Measurements from ENCODE around the gene SEMA4A. TPM values are rescaled to one million over a fixed set of nuclear protein-coding genes. Genes with fewer than 3 reads are reported as not detected.
A peak's percentile ranks its signal among the peaks of the same experiment; 100 is the strongest.
"Not testable (repeated sequence)": the region's sequence is repeated elsewhere in the genome, so short reads cannot be mapped to it uniquely, and the experiment has no call there.

Gene SEMA4A
- total RNA-seq, 2 donors from 2014 or later, result 3.9 to 16.6 TPM

DNA sequence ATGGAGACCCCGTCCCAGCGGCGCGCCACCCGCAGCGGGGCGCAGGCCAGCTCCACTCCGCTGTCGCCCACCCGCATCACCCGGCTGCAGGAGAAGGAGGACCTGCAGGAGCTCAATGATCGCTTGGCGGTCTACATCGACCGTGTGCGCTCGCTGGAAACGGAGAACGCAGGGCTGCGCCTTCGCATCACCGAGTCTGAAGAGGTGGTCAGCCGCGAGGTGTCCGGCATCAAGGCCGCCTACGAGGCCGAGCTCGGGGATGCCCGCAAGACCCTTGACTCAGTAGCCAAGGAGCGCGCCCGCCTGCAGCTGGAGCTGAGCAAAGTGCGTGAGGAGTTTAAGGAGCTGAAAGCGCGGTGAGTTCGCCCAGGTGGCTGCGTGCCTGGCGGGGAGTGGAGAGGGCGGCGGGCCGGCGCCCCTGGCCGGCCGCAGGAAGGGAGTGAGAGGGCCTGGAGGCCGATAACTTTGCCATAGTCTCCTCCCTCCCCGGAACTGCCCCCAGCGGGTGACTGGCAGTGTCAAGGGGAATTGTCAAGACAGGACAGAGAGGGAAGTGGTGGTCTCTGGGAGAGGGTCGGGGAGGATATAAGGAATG is 38.4 kb upstream of the SEMA4A start:
- H3K27ac Mint-ChIP-seq, result peak overlapping the region in 1 of 2 donors; percentile 74
- peak in 1 of 2 donors; percentile 7 for ATAC-seq
- H3K4me3 Mint-ChIP-seq, result peak overlapping the region; percentile 83

DNA sequence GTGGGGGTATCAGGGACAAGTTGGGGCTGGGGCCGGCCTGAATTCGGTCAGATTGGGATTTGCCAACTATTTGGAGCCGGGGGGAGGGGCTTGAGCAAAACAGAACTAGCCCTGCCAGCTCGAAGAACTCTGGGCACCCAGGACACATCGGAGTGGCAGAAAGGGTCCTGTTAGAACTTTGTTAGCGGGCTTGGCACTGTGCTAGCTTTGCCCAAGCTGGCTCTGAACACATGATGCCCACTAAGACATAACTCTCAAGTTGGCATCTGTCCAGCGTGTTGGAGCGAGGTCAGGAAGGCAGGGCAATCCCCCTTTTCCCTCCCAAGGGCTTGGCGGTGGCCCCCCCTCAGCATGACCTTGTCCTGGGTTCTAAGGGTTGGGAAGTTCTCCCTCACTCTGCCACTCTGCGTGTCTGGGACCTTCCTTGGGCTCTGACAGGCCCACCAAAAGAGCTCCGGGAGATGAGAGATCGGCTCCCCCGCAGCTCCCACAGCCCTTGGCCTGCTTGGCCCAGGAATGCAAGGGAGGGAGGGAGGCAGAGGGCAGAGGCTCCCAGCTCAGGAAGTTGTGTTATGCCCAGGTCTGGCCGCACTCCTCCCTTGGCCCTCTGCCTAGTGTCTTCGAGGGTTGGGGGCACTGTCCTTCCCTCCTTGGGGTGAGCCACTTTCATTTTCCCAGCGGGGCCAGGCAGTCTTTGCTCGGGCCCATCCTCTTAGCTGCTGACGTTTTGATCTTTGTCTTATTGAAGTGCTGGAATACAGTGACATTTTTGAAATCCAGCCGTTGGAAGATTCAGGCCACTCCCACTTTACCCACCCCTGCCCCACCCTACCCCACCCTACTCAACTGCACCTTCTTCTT is 37.6 kb upstream of the SEMA4A start:
- peaks cover 28 to 43% of the 10 kb centered on the region in 2 donors for H3K4me1 Mint-ChIP-seq (ENCODE audit: low read depth in 2 of 2)

More for the DNA sequence above, 38.4 kb upstream of the SEMA4A start:
- H3K4me1 Mint-ChIP-seq (ENCODE audit: low read depth in 2 of 2), result peaks cover 28 to 42% of the 10 kb centered on the region in 2 donors
- peaks cover 18 to 29% of the 10 kb centered on the region in 2 donors for H3K27me3 Mint-ChIP-seq
- DNase-seq (ENCODE audit: low spot score), result no peak
- H3K9me3 Mint-ChIP-seq, result no peaks in the 10 kb centered on the region
- H3K36me3 Mint-ChIP-seq, result no peaks in the 10 kb centered on the region

DNA sequence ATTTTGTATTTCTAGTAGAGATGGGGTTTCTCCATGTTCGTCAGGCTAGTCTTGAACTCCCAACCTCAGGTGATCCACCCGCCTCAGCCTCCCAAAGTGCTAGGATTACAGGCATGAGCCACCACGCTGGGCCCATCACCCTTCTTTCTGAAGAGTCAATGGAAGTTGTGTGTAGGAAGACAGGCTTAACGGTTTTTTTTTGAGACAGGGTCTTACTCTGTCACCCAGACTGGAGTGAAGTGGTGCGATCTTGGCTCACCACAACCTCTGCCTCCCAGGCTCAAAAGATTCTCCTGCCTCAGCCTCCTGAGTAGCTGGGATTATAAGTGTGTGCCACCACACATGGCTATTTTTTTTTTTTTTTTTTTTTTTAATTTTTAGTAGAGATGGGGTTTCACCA is 36.7 kb upstream of the SEMA4A start:
- not testable (repeated sequence) for ATAC-seq; DNase-seq (ENCODE audit: low spot score); H3K36me3 Mint-ChIP-seq; H3K9me3 Mint-ChIP-seq
- peaks cover 28 to 40% of the 10 kb centered on the region in 2 donors for H3K4me1 Mint-ChIP-seq (ENCODE audit: low read depth in 2 of 2)
- H3K4me3 Mint-ChIP-seq, result peak overlapping the region; percentile 83
- peaks cover 15 to 29% of the 10 kb centered on the region in 2 donors for H3K27me3 Mint-ChIP-seq
- peak overlapping the region in 1 of 2 donors; percentile 26 for H3K27ac Mint-ChIP-seq

More for the DNA sequence above, 37.6 kb upstream of the SEMA4A start:
- peak overlapping the region in 1 of 2 donors; percentile 74 for H3K27ac Mint-ChIP-seq
- ATAC-seq, result no peak
- H3K36me3 Mint-ChIP-seq, result no peaks in the 10 kb centered on the region
- peaks cover 18 to 29% of the 10 kb centered on the region in 2 donors for H3K27me3 Mint-ChIP-seq
- DNase-seq (ENCODE audit: low spot score), result no peak
- peak overlapping the region; percentile 83 for H3K4me3 Mint-ChIP-seq
- no peaks in the 10 kb centered on the region for H3K9me3 Mint-ChIP-seq

DNA sequence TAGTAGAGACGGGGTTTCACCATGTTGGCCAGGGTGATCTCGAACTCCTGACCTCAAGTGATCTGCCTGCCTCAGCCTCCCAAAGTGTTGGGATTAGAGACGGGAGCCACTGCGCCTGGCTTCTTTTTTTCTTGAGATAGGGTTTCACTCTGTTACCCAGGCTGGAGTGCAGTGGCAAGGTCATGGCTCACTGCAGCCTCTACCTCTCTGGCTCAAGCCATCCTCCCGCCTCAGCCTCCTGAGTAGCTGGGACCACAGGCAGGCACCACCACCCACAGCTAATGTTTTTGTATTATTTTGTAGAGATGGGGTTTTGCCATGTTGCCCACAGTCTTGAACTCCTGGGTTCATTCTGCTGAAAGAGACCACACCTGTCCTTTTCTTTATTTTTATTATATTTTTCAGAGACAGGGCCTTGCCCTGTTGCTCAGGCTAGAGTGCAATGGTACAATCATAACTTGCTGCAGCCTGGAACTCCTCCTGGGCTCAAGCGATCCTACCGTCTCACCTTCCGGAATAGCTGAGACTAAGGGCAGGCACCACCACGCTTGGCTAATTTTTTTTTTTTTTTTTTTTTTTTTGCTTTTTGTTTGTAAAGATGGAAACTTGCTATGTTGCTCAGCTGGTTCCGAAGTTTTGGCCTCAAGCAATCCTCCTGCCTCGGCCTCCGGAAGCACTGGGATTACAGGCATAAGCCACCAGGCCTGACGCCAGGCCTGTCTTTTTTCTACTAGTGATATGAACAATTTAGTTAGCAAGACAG is 35.8 kb upstream of the SEMA4A start:
- Mint-ChIP-seq H3K27me3 (peaks cover 17 to 29% of the 10 kb centered on the region in 2 donors), H3K4me3 (no peak overlapping the region), H3K27ac (no peak overlapping the region), H3K36me3 (no peaks in the 10 kb centered on the region), H3K4me1 (ENCODE audit: low read depth in 2 of 2) (peaks cover 28 to 42% of the 10 kb centered on the region in 2 donors), H3K9me3 (no peaks in the 10 kb centered on the region)
- DNase-seq (ENCODE audit: low spot score) (no peak), ATAC-seq (no peak)

DNA sequence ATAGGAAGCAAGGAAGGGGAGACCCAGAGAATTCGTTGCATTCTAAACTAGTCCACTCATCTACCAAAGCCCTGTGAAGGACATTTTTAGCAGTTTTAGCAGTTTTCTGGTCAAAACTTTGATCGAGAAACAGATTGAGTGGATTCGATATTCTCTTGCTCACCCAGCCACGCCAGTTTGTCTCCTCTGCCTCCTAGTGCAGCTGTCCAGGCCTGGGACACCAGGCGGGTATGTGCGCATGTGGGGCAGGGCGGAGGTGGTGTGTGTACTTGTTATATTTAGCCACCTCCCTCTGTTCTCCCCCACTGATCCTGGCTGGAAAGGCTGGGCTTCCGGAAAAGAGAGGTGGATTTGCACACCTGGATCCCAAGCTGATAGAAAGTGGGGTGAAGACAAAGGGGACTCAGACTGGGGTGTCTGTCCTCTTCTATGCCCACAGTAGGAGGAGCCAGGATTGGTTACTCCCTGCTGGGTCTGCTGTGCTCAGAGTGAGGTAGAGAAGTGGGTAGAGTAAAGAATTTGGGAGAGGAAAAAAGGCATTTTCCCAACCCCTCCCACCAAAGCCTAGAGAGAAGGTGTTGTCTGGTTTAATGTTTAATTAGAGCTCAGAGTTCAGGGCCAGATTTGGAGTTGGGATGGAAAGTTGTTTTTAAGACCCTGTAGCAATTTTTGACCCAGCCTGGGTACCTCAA is 35.1 kb upstream of the SEMA4A start:
- Mint-ChIP-seq H3K9me3 (no peaks in the 10 kb centered on the region), H3K27ac (no peak overlapping the region), H3K4me3 (no peak overlapping the region)

DNA sequence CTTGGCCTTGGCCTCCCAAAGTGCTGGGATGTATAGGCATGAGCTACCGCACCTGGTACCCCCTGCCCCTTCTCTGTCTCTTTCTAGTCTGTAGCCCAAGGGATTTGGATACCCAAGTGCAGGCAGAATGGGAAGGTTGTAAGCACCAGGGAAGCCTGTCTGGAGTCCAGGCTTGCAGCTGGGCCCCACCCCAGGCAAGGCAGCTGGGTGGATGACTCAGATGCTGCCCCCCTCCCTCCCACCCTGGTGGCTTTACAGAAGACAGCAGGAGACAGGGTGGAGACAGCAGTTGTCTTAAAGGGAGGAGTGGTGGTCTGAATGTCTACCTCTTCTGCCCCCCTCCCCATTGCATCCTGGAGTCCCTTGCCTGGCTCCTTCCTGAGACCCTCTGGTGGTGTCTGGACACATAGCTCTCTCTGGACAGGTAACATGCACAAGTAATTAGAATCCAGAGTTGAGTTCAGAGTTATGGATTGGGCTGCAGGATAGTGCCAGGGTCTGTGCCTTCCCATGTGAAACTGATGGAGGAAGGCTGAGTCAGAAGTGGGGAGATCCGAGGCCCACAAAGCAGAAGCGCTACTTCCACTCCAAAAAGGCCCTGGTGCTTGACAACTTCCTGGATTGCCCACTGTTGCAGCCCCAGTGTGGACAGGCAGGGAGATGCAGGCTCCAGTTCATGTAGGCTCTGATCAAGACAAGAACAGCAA is 33.7 kb upstream of the SEMA4A start:
- Mint-ChIP-seq H3K27me3 (peaks cover 13 to 15% of the 10 kb centered on the region in 2 donors), H3K36me3 (no peaks in the 10 kb centered on the region), H3K9me3 (no peaks in the 10 kb centered on the region), H3K4me3 (no peak overlapping the region), H3K27ac (no peak overlapping the region), H3K4me1 (ENCODE audit: low read depth in 2 of 2) (peaks cover 29 to 35% of the 10 kb centered on the region in 2 donors)
- DNase-seq (ENCODE audit: low spot score), result no peak
- ATAC-seq, result no peak

More for the DNA sequence above, 35.1 kb upstream of the SEMA4A start:
- Mint-ChIP-seq H3K36me3 (no peaks in the 10 kb centered on the region), H3K4me1 (ENCODE audit: low read depth in 2 of 2) (peaks cover 28 to 42% of the 10 kb centered on the region in 2 donors), H3K27me3 (peaks cover 17 to 22% of the 10 kb centered on the region in 2 donors)
- ATAC-seq (no peak), DNase-seq (ENCODE audit: low spot score) (no peak)

DNA sequence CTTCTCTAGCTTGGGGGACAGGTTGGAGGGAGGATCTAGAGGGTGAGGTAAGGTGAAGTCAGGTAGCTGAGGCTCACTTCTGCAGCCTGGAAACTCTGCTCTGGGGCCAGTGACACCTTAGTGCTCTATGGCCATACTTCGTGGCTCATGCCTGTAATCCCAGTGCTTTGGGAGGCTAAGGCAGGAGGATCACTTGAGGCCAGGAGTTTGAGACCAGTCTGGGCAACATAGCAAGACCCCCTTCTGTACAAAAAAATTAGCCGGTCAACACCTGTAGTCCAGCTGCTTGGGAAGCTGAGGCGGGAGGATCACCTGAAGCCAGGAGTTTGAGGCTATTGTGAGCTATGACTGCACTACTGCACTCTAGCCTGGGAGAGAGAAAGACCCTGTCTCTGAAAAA is 33.1 kb upstream of the SEMA4A start:
- ATAC-seq (no peak), DNase-seq (ENCODE audit: low spot score) (no peak)
- Mint-ChIP-seq H3K9me3 (no peaks in the 10 kb centered on the region), H3K27me3 (peaks cover 9 to 10% of the 10 kb centered on the region in 2 donors), H3K4me1 (ENCODE audit: low read depth in 2 of 2) (peaks cover 29 to 36% of the 10 kb centered on the region in 2 donors), H3K4me3 (no peak overlapping the region), H3K36me3 (no peaks in the 10 kb centered on the region), H3K27ac (no peak overlapping the region)

DNA sequence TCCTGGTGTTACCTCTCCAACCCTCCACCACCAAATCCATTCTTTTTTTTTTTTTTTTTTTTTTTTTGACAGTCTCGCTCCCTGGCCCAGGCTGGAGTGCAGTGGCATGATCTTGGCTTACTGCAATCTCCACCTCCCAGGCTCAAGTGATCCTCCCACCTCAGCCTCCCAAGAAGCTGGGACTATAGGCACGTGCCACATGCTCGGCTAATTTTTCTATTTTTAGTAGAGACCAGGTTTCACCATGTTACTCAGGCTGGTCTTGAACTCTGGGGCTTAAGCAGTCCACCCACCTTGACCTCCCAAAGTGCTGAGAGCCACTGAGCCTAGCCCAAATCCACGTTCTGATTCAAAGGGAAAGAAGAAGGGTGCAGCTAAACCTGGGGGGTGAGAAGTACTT is 32.4 kb upstream of the SEMA4A start:
- not testable (repeated sequence) for ATAC-seq; H3K4me3 Mint-ChIP-seq; H3K36me3 Mint-ChIP-seq; H3K9me3 Mint-ChIP-seq; H3K27ac Mint-ChIP-seq; DNase-seq (ENCODE audit: low spot score); H3K27me3 Mint-ChIP-seq
- H3K4me1 Mint-ChIP-seq (ENCODE audit: low read depth in 2 of 2), result peaks cover 27 to 32% of the 10 kb centered on the region in 2 donors

DNA sequence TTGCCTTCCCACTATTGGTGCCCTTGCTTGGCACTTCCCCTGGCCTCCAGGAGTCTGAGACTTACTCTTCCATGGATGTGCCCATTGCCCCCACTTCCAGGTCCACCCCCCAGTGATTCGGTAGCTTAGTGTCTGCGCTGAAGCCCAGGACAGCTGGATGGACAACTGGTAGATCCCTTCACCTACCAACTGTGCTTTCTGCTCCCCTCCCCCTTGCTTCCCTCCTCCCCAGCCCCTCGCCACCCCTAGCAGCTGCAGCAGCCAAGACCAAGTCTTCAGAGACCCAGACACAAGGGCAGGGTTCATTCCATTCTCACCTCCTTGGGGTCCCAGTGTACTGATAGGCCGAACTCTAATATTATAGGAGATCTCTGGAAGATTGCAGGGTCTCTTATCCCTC is 31.9 kb upstream of the SEMA4A start:
- Mint-ChIP-seq H3K36me3 (no peaks in the 10 kb centered on the region), H3K27me3 (peaks cover 3 to 5% of the 10 kb centered on the region in 2 donors), H3K27ac (no peak overlapping the region), H3K4me1 (ENCODE audit: low read depth in 2 of 2) (peaks cover 27 to 32% of the 10 kb centered on the region in 2 donors), H3K9me3 (no peaks in the 10 kb centered on the region), H3K4me3 (no peak overlapping the region)
- ATAC-seq (no peak), DNase-seq (ENCODE audit: low spot score) (no peak)

DNA sequence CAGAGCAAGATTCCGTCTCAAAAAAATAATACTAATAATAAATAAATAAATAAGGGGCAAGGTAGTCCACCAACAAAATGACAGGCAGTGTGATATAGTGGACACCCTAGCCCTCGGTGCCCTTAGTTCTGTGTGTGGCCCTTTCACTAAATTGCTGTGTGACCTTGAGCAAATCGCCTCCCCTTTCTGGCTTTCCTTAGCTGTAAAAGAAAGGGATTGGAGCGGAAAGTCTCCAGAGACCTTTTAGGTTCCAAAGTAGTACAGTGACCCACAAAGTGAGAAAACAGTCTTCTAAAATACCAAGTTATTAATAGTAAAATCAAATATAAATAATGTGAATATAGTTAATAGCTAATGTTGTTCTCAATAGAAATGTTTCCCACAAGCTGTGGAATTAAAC is 31.3 kb upstream of the SEMA4A start:
- Mint-ChIP-seq H3K4me3 (no peak overlapping the region), H3K27ac (no peak overlapping the region), H3K27me3 (peaks cover 0 to 3% of the 10 kb centered on the region in 2 donors), H3K36me3 (no peaks in the 10 kb centered on the region), H3K9me3 (no peaks in the 10 kb centered on the region), H3K4me1 (ENCODE audit: low read depth in 2 of 2) (peaks cover 29 to 35% of the 10 kb centered on the region in 2 donors)
- ATAC-seq (no peak), DNase-seq (ENCODE audit: low spot score) (no peak)

DNA sequence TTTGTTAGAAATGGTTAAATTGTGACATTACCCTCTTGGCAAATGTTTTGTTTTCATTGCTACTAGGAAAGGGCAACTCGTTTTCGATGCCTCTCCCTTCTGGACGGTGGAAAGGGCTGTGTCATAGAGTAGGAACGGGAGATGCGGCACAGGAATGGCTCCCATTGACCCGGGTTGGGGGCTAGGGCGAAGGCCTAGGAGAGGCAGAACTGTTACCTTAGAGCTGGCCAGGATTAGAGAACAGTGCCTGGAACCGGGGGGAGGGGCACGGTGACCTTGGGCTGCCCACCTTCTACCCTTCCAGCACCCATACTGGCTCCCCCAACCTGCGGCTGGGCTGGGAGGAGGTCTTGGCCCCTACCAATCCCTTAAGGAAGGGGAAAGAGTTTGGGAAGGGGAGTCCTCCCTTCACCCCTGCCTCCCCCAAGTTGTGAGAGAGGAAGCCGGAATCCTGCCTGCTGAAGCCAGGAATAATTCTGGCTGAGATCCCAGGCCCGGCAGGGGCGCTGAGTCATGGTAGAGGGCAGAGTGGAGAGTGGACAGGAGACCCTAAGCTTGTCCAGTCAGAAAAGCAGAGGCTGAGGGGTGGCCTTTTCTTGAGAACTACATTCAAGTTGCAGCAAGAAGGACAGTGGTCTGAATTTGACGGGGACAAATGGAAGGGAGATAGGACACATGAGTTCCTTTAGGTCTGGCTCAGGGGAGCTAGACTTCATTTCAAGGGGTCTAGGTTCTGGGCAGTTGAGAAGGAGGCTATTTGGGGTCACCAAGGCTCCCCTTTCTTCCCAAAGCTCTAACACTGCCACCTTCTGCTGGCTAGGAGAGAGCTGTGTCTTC is 30.6 kb upstream of the SEMA4A start:
- no peak for ATAC-seq
- Mint-ChIP-seq H3K27ac (peak overlapping the region in 1 of 2 donors; percentile 0), H3K36me3 (no peaks in the 10 kb centered on the region), H3K27me3 (peaks cover 0 to 3% of the 10 kb centered on the region in 2 donors), H3K4me3 (no peak overlapping the region), H3K4me1 (ENCODE audit: low read depth in 2 of 2) (peaks cover 35 to 40% of the 10 kb centered on the region in 2 donors), H3K9me3 (no peaks in the 10 kb centered on the region)
- DNase-seq (ENCODE audit: low spot score), result no peak
